ENCODE data around the gene HTR3B.
"Not testable (repeated sequence)": the region's sequence is repeated elsewhere in the genome, so short reads cannot be mapped to it uniquely, and the experiment has no call there.

HTR3B gene

DNA sequence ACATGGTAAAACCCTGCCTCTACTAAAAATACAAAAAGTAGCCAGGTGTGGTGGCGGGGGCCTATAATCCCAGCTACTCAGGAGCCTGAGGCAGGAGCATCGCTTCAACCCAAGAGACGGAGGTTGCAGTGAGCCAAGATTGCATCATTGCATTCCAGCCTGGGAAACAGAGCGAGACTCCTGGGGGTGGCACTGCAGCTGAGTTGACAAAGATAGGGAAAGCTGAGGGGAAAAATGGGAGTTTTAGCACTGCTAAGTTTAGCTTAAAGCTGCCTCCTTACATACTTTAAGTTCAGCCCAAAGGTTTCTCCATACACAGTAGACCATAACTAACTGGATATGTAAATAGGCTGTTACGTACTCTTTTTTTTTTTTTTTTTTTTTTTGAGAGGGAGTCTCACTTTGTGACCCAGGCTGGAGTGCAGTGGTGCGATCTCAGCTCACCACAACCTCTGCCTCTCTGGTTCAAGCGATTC, 20.2 kb upstream of the HTR3B start:
- DNase-seq: no peak

GRCh38 chr11:113885897-113886296, 18.7 kb upstream of the HTR3B start:
- no peak for DNase-seq

GRCh38 chr11:113888848-113889247, 15.7 kb upstream of the HTR3B start:
- DNase-seq: no peak

GRCh38 chr11:113894421-113894996, 10.1 kb upstream of the HTR3B start:
- DNase-seq: no peak

GRCh38 chr11:113895367-113896155, 9.0 kb upstream of the HTR3B start:
- DNase-seq: no peak

- no peak for DNase-seq
Measured at GRCh38 chr11:113896156-113896879, 8.3 kb upstream of the HTR3B start.

DNA sequence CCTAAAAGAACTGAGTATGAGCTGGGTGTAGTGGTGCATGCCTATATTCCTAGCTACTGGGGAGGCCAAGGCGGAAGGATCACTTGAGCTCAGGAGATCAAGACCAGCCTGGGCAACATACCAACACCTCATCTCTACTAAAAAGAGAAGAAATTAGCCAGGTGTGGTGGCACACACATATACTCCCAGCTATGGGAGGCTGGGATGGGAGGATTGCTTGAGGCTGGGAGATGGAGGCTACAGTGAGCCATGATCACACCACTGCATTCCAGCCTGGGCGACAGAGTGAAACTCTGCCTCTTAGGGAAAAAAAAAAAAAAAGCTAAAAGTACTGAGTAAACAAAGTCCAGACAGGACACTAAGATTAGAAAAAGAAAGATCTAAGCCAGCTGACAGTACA, 3.5 kb upstream of the HTR3B start:
- DNase-seq: no peak

DNA sequence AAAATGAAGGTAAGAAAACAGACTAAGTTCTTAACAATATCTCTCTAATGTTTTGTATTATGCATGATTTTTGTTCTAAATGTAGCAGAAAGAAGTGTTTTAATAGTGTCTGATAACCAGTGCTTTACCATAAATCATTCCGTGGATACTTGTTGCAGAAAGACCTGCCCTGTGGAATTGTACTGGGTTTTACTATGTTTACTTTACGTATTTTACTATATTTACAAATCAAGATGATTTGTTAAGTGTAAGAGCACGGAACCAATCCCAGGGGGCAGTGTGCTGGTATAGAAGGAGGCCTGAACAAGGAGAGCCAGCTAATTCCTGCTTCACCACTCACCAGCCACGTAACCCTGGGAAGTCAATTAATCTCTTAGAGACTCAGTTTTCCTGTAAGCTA, 1.4 kb downstream of the HTR3B start:
- peak; percentile 48 to 54 for DNase-seq

DNA sequence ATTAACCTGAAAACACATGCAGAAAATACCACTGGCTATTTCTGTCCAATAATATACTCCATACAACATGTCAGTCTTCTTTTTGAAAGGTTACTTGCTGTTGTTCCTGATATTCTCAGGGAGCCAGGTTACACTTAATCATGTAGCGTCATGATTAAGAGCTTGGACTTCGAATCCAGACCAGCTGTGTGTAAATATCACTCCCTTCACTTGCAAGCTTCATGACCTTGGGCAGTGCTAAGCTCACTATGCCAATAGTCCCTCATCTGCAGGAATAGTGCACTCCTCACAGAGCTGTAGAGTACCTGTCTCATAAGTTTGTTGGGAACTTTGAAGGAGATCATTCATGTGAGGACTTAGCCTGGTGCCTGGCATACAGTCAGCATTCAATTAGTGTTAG, 1.9 kb downstream of the HTR3B start:
- DNase-seq: no peak

GRCh38 chr11:113907152-113907551, 2.6 kb downstream of the HTR3B start:
- no peak for DNase-seq

- no peak for DNase-seq
Measured at GRCh38 chr11:113907681-113908080, 3.1 kb downstream of the HTR3B start.

DNA sequence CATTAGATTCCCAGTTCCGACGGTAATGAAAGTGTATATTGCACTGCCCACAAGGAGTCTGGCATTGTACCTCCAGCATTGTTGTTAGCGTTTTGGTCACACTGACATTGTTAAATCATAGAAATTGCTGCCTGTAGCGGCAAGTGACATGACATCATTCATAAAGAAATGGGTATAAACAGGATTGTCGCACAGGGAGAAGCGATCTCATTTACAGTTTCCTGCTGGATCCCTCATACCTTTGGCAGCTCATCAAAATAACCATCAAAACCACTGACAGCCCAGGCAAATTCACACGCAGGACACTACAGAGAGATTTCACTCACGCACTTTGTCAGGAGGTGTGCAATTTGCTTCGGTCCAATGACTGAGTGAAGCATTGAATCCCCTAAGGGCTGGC, 3.5 kb downstream of the HTR3B start:
- no peak for DNase-seq

DNA sequence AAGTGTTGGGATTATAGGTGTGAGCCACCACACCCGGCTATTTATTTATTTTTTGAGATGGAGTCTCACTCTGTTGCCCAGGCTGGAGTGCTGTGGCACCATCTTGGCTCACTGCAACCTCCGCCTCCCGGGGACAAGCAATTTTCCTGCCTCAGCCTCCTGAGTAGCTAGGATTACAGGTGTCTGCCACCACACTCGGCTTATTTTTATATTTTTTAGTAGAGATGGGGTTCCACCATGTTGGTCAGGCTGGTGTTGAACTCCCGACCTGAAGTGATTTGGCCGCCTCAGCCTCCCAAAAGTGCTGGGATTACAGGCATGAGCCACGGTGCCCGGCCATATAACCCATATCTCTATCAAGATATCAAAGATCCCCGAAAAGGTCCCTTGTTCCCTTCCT, 6.9 kb downstream of the HTR3B start:
- not testable (repeated sequence) for DNase-seq

DNA sequence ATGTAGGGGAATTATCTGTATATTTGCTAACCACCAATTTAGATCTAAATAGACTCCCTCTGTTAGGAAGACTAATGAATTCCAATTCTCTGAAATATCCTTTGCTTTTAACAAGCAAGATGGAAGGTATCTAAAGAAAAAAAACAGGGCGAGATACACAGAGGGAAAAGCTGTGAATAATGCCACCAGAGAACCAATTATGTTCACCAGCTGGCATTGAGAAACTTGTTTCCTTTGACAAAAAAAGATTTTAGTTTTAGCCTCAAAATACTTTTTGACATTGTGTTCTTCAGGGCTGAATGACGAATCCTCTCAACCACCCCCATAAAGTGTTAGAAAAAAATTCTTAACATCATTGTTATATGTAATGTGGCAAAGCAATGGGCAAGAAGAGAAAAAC, 19.0 kb downstream of the HTR3B start:
- no peak for DNase-seq

DNA sequence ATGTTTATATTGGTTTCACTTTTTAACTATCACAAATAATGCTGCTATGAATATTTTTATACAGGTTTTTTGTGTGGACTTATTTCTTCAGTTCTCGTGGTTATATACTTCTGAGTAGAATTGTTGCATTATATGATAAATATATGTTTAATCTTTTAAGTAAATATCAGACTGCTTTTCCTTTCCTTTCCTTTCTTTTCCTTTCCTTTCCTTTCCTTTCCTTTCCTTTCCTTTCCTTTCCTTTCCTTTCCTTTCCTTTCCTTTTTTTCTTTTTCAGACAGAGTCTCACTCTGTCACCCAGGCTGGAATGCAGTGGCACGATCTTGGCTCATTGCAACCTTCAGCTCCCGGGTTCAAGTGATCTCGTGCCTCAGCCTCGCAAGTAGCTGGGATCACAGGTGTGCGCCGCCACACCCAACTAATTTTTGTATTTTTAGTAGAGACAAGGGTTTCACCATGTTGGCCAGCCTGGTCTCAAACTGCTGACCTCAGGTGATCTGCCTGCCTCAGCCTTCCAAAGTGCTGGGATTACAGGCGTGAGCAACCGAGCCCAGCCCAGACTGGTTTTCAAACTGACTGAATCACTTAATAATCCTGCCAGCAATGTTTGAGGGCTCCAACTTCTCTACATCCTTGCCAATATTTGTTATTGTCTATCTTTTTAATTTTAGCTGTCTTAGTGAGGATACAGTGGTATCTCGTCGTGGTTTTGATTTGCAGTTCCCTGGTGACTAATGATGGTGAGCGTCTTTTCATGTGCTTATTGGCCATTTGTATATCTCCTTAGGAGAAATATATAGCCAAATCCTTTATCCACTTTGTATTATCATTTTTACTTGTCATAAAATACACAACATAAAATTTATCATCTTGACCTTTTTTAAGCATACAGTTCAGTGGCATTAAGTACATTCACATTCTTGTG, 21.9 kb downstream of the HTR3B start:
- no peak for DNase-seq

- no peak for DNase-seq
Measured at GRCh38 chr11:113928311-113928710, 23.7 kb downstream of the HTR3B start.

GRCh38 chr11:113932788-113933187, 28.2 kb downstream of the HTR3B start:
- no peak for DNase-seq

GRCh38 chr11:113934193-113934592, 29.6 kb downstream of the HTR3B start:
- DNase-seq: not testable (repeated sequence)

DNA sequence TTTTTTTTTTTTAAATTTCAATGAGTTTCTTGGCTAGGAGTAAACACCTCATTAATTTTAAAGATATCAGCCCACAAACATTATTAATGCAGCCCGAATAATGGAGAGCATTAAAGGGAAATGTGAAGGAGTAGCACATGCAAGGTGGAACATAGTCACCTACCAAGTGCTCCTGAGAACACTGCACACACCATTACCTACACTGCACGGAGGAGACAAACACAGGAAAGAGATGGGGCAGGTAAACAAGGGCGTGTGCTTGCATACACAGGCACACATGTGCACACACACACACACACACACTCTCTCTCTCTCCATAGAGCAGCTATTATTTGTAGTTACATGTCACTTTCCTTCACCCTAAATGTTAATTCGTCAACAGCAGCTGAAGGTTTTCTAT, 30.2 kb downstream of the HTR3B start:
- DNase-seq: no peak

- DNase-seq: no peak
Measured at GRCh38 chr11:113935858-113936257, 31.3 kb downstream of the HTR3B start.

- DNase-seq: no peak
Measured at GRCh38 chr11:113937918-113938317, 33.3 kb downstream of the HTR3B start.

- no peak for DNase-seq
Measured at GRCh38 chr11:113942256-113942655, 37.7 kb downstream of the HTR3B start.

DNA sequence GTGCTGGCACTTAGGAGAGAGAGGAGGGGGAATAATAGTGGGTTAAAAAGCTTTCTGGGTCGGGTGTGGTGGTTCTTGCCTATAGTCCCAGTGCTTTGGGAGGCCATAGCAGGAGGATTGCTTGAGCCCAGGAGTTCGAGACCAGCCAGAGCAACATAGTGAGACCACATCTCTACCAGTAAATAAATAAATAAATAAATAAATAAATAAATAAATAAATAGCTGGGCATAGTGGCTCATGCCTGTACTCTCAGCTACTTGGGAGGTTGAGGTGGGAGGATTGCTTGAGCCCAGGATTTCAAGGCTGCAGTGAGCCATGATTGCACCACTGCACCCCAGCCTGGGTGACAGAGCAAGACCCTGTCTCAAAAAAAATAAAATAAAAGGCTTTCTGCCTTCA, 41.6 kb downstream of the HTR3B start:
- not testable (repeated sequence) for DNase-seq
